MG63 (cell line): Measurements from ENCODE around the gene TUBD1. TPM values are rescaled to one million over a fixed set of nuclear protein-coding genes. Genes with fewer than 3 reads are reported as not detected.

ENCODE experiments used
- DNase-seq: peaks from one replicate; pipeline ENCODE4 v3.0.0-alpha.2; 2020
- H3K27me3 ChIP-seq: fragments of 250-450 bp; sonication (Bioruptor Pico); 2 replicates; pipeline ENCODE4 v1.5.1; 2020; ENCODE audit warnings: mild to moderate bottlenecking, moderate library complexity
- H3K36me3 ChIP-seq: fragments of 250-450 bp; sonication (Bioruptor Pico); 2 replicates; pipeline ENCODE4 v1.5.1; 2020; ENCODE audit warnings: mild to moderate bottlenecking, moderate library complexity
- H3K4me3 ChIP-seq: fragments of 250-450 bp; sonication (Bioruptor Pico); 2 replicates; pipeline ENCODE4 v1.5.1; 2020; ENCODE audit warnings: mild to moderate bottlenecking, moderate library complexity
- H3K9me3 ChIP-seq: fragments of 250-450 bp; sonication (Bioruptor Pico); 2 replicates; pipeline ENCODE4 v1.5.1; 2020; ENCODE audit warnings: mild to moderate bottlenecking, moderate library complexity
- total RNA-seq: library from RNA; depleted of rRNA; stranded (reverse); fragments of >200 nt; shearing (Covaris generic); gene quantifications from 2 replicates; pipeline ENCODE4 v1.2.3, GENCODE V29; 2014; ENCODE audit warnings: low replicate concordance; rRNA removed

The TUBD1 gene
- total RNA-seq, 1 experiment from 2014 or later: 12.9 TPM

DNA sequence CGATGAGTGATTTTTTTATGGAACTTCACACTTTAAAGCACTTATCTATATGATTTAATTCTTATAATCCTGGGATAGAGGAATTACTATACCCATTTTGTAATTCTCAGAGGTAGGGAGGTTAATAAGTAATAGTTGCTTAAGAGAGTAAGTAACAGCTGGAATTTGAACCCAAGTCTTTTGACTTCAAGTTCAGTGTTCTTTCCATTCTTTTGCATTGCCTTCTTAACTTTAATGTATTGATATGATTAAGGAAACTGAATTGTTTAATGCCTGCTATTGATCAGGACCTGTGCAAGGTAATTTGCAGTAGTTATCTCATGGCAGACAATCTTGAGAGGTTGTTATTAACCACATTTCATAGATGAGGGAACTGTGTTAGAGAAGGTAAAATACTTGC lies 78.5 kb downstream of the TUBD1 start:
- Histone ChIP-seq H3K27me3 (no peaks in the 10 kb centered on the region), H3K4me3 (no peak overlapping the region), H3K36me3 (peaks cover 41% of the 10 kb centered on the region), H3K9me3 (no peaks in the 10 kb centered on the region)
- no peak for DNase-seq

DNA sequence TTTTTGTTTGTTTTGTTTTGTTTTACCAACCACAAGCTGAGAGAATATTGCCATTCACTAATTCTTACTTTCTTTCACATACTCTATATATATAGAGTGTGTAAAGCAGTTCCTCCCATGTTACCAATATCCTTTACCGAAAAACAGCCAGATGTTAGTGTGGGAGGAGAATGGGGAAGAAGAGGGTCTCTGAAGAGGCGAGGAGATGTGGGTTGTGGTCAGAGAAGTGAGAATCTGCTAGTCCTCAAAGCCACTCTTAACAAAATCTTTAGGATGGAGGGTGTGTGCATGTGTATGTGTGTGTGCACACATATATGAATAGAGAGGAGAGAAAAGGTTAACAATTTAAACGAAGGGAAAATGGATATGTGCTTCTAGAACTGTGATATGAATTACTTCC lies 80.6 kb downstream of the TUBD1 start:
- Histone ChIP-seq H3K36me3 (peaks cover 33% of the 10 kb centered on the region), H3K4me3 (no peak overlapping the region), H3K27me3 (no peaks in the 10 kb centered on the region), H3K9me3 (no peaks in the 10 kb centered on the region)
- no peak for DNase-seq

DNA sequence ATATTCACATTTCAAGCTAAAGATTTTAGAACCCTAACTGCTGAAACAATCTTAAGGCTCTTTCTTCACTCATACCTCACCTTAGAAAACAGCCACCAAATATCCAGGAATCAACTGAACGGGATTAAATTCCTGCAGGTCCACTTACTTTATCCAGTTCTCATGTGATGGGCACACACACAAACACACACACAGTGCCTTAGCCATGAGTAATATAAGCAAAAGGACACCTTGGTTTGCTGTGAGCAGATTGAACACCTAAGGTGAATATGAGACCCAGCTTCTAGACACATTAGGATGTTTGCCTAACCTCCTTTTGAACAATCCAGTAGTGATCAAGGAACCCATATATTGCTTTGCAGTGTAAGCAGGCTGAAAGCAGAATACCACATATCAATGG lies 81.5 kb downstream of the TUBD1 start:
- Histone ChIP-seq H3K27me3 (no peaks in the 10 kb centered on the region), H3K4me3 (no peak overlapping the region), H3K36me3 (peaks cover 33% of the 10 kb centered on the region), H3K9me3 (no peaks in the 10 kb centered on the region)
- DNase-seq: no peak

DNA sequence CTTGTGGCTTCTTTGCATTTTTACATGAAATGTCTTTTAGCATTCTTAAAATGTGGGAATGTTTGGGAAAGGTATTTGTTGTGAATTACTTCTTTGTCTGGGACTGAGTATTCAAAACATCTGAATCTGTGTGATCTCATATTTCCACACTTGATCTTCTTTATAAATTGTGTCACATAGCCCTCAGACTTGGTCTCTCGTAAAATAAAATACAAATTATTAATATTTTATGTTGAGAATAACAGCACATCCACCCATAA lies 81.9 kb downstream of the TUBD1 start:
- no peaks in the 10 kb centered on the region for H3K9me3 ChIP-seq
- H3K36me3 ChIP-seq: peaks cover 33% of the 10 kb centered on the region
- DNase-seq: no peak
- H3K27me3 ChIP-seq: no peaks in the 10 kb centered on the region
- no peak overlapping the region for H3K4me3 ChIP-seq

Other genes starting within 250 kb of the TUBD1 start
- gene PTRH2, start 185.5 kb downstream of the TUBD1 start, total RNA-seq: 38.1 and 40.6 TPM in 2 replicates
- 161 and 190 TPM in 2 replicates for gene VMP1, start 185.3 kb downstream of the TUBD1 start, total RNA-seq
- 10.0 and 10.7 TPM in 2 replicates for gene RPS6KB1, start 178 bp upstream of the TUBD1 start, total RNA-seq
- 8.6 and 24.1 TPM in 2 replicates for gene RNFT1, start 71.8 kb upstream of the TUBD1 start, total RNA-seq
- gene HEATR6, start 186.0 kb upstream of the TUBD1 start, total RNA-seq: 9.8 and 11.7 TPM in 2 replicates